Stimulated activated CD8-positive, alpha-beta memory T cell treated with anti-CD3 and anti-CD28 coated beads, Interleukin-15, amount 100 ng/mL, for 48 hours (primary cell): Measurements from ENCODE around the gene TCN1.
"Not testable (repeated sequence)": the region's sequence is repeated elsewhere in the genome, so short reads cannot be mapped to it uniquely, and the experiment has no call there.

Experiments
- DNase-seq, 2 donors: peaks; one replicate each; pipeline ENCODE4 v3.0.0-alpha.2; 2020; ENCODE audit warnings: low read depth in 2 of 2

The TCN1 gene

GRCh38 chr11:59866397-59866796, at the start of gene TCN1:
Gene TCN1, minus strand, starts transcription at chr11:59866487. Its CDS starts 17 bp downstream, at chr11:59866470.
- DNase-seq: no peak

GRCh38 chr11:59903569-59903968, 37.3 kb upstream of the TCN1 start:
- DNase-seq: not testable (repeated sequence)

GRCh38 chr11:59901306-59901705, 35.0 kb upstream of the TCN1 start:
- no peak for DNase-seq

- DNase-seq: no peak
Measured at GRCh38 chr11:59900366-59901126, 34.3 kb upstream of the TCN1 start.

GRCh38 chr11:59899532-59899931, 33.2 kb upstream of the TCN1 start:
- DNase-seq: no peak

- no peak for DNase-seq
Measured at GRCh38 chr11:59898650-59899049, 32.4 kb upstream of the TCN1 start.

GRCh38 chr11:59898046-59898445, 31.8 kb upstream of the TCN1 start:
- DNase-seq: no peak

- DNase-seq: no peak
Measured at GRCh38 chr11:59894616-59895015, 28.3 kb upstream of the TCN1 start.

GRCh38 chr11:59891781-59892181, 25.5 kb upstream of the TCN1 start:
- no peak for DNase-seq

GRCh38 chr11:59887156-59887555, 20.9 kb upstream of the TCN1 start:
- not testable (repeated sequence) for DNase-seq

GRCh38 chr11:59883597-59883996, 17.3 kb upstream of the TCN1 start:
- no peak for DNase-seq

- no peak for DNase-seq
Measured at GRCh38 chr11:59879567-59879966, 13.3 kb upstream of the TCN1 start.

GRCh38 chr11:59878575-59878974, 12.3 kb upstream of the TCN1 start, which contains the start of gene OOSP3:
Gene OOSP3, plus strand, starts transcription at chr11:59878782. Its CDS starts 27 bp downstream, at chr11:59878809.
- DNase-seq: no peak

- DNase-seq: no peak
Measured at GRCh38 chr11:59877784-59878183, 11.5 kb upstream of the TCN1 start.

GRCh38 chr11:59877325-59877724, 11.0 kb upstream of the TCN1 start:
- no peak for DNase-seq

- no peak for DNase-seq
Measured at GRCh38 chr11:59875856-59876519, 9.7 kb upstream of the TCN1 start.

GRCh38 chr11:59872076-59872475, 5.8 kb upstream of the TCN1 start:
- DNase-seq: no peak

- DNase-seq: no peak
Measured at GRCh38 chr11:59867946-59868345, 1.7 kb upstream of the TCN1 start.

GRCh38 chr11:59866836-59867235, 549 bp upstream of the TCN1 start:
- no peak for DNase-seq

- DNase-seq: no peak
Measured at GRCh38 chr11:59865031-59865430, 1.3 kb downstream of the TCN1 start.

GRCh38 chr11:59862252-59862651, 4.0 kb downstream of the TCN1 start:
- DNase-seq: no peak

GRCh38 chr11:59859673-59860072, 6.6 kb downstream of the TCN1 start:
- no peak for DNase-seq
